CD1c-positive myeloid dendritic cell (primary cell): ENCODE measurements around the gene AUTS2.
A peak's percentile ranks its signal among the peaks of the same experiment; 100 is the strongest.

Experiments
- DNase-seq: peaks from one replicate; pipeline ENCODE4 v3.0.0-alpha.2; 2016; ENCODE audit errors: extremely low spot score

AUTS2 gene

DNA sequence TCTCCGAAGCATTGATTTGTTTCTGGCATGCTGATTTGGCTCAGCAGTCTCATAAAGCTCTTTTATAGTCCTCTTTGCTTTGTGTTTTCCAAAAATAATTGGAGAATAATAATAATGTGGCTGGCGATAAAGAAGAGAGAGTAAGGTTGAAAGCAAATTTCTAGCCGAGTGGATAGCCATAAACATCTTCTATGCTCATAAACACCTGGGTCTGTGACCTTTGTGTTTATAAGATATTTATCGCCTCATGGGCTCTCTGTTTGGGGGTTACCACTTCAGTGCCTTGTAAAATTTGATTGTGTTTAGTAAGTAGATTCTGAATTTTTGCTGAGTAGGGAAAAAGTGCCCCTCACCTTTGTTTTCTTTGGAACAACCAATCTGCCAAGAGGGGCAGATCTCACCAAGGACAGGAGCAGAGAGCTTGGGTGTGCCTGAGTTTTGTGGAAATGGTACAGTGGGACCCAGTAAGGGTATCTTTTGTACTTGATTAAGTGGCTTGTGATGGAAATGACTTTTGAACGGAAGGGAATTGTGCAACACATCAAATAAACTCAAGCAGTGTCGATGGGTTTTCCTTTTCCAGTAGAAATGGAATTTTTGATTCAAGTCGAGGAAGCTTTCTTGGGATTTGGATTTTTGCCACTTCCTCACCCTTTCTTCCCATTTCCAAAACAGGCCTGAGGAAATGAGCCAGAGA, 220.5 kb downstream of the AUTS2 start:
- no peak for DNase-seq

DNA sequence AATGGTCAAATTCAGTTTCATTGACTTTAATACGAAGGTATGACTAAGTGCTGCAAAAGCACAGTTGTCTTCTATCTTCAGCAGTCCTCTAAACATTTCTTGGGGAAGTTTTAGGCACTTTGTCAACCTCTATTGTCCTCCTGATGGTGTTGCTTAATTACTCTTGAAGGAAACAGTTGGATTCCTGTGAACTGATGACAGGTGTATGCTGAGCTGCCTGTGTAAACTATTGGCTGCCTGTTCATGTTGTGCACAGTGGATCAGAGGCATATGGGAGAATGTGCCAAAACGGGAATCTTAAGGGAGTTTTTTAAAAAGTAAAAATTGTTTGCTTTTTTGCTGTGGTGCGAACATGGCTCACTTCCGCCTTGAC, 221.0 kb downstream of the AUTS2 start:
- no peak for DNase-seq

DNA sequence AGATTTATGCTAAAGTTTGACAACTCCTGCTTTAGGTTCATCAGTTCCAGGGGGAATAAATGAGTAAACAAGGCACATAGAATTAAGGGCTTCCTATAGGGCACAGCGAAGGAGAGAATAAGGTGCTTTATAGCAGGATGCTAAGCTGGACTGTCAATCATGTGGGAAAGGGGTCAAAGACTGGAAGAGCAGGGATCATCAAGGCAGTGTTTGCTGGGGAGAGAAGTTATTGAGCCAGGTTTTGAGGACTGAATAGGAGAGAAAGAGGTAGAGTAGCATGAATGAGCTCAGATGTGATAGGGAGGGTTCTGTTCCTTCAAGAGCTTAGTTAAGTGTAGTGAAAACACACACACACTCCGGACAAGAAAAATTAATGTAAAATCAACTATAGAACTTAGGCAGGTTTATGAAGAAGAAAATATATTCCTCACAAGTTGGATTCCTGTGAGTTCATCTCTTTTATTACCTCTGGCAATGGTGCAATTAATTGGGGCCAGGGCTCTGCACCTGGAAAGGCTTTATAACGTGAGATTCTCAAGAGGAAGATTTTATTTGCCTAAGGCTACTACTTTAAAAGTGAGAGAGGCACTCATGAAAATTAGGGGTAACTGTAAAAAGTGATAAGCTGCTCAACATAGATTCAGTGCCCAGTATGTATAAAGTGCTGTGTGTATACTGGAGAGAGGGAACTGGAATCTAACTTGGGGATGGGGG, 222.4 kb downstream of the AUTS2 start:
- no peak for DNase-seq

DNA sequence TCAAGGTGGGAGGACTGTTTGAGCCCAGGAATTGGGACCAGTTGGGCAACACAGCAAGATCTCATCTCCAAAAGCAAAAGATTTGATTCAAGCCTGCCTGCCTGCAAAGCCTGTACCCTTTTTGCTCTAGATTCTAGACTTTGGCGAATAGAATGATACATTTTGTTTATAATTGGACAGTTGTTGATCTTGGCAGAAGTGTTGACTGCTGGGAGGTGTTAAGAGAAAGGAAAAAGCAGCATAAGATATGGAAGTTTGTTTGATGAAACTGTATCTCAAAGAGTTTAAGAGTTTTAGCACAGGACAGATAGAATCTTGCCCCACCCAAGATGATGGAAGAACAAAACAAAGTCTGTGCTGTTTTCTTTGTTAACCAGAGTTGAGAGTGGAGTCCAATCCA, 224.1 kb downstream of the AUTS2 start:
- DNase-seq, result no peak

DNA sequence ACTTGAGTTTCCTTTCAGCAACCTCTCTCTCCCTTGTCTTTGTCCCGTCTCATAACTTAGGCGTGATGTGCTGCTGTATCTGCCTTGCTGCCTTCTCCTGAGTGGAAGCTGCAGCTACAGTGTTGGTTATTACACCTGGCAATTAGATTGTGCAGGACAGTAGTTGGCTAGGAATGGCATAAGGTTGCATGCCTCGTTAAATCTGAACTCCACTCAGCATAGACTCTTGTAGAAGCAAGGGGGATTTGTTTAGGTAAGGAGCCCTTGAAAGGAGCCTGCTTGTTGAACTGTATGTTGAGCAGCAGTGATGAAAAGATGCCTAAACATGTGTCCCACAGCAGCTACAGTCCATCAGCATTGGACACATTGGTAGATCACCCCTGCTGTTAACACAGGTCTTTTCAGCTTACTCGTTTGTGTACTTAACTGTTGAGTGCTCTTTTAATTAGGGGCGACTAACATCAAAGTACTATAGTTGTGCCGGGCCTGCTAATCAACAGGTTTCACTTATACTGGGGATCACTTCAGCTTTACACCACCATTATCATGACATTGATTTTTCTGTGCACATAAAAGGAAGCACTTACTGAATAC, 225.0 kb downstream of the AUTS2 start:
- no peak for DNase-seq

DNA sequence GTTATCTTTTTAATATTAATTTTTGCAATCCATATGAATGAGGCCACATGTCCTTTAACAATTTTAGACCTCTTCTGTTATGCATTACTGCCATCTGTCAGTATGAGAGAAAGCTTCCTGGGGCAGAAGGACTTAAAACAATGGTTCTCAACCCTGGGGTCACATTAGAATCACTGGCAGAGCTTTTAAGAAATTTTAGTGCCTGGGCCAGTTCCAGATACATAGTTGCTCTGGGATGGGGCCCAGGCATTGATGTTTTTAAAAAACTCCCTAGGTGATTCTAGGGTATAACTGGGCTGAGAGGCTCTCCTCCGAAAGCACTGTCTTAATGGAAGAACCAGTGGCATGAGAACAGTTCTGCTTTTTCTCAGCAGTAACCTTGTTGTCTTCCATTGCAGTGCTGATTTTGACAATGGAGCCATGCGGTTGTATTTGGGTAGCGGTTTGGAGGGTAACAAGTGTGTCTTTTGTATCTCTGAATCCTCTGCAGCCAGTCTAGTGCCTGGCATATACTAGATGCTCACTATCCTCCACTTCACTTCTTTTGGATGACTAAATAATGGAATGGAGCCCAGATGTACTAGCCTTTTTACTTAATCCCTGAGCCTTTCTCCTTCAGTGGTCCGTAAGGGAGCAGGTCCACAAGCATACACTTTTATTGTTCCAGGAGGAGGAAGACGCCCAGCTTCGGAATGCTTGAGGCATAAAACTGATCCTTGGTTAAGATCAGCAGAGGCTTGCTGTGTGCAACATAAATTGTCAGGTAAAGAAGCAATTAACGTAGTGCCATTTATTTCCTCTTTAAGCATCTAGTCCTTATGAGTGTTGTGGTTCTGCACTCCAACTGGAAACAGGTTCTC, 227.1 kb downstream of the AUTS2 start:
- DNase-seq, result peak; percentile 4

DNA sequence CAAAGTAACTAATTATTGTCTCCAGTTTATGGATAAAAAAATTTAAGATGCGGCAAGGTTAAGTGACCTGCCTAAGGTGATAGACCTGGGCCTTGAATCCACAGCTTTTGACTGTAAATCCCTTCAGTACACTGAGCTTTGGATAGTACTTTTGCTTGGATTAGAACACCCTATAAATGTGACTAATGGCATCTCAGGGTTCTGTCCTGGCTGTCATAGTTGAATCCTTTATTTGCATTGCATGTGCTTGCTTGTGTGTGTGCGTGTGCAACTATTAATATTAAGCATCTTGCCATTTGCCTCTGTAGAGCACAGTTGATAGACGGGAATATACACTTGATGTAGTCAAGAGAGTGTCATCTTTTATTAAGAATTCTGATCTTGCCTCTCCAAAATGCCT, 228.0 kb downstream of the AUTS2 start:
- no peak for DNase-seq

DNA sequence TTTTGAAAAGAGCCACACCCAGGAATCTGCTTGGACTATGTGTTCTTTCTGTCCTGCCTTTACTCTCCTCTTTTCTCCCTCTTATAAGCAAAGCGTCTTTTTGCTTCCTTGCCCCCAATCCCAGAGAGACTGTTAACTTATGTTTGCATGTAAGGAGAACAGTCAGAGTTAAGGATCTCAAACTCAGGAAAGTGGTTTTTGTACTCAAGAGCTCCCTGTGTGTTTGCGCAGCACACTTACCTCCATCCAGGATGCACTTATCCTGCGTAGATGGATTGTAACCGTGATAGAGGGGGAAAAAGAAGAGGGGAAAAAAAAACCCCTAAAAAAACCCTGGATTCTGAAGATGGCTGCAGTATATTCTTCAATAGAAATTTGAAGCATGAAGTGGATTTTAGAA, 228.9 kb downstream of the AUTS2 start:
- no peak for DNase-seq

DNA sequence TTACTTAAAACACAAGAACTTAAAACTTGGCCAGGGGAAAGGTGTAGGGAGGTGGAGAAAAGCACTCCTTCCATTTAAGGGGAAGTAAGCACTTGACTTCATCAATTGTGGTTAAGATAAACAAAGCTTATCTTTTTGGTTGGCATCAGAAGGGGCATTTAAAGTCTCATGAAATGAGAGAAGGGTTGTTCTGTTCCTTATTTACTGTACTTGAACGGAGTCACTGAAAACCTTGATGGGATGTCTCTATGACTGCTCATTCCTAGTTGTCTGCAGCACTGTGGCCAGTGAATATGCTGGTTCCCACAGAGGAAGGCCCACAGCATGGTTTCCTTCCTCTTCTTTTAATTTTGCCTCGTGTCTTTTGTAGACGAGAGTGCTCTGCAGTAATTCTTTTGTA, 229.3 kb downstream of the AUTS2 start:
- DNase-seq, result peak; percentile 3

DNA sequence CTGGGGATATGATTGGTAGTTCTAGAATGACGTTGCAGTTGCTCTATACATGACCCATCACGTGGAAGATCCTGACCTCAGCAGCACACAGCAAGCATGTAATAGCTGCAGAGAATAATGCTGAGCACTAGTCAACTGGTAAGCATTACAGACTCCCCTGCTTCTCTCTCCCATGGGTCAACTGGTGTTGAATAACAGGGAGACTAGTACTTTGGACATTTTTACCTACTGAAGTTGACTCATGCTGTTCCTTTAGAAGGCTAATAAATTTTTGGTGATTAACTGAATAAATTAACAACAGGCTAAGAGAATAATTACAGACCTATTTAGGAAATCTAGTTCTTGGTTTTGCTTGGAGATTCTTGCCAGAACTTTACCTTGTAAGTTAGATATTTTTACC, 234.1 kb downstream of the AUTS2 start:
- DNase-seq, result no peak

DNA sequence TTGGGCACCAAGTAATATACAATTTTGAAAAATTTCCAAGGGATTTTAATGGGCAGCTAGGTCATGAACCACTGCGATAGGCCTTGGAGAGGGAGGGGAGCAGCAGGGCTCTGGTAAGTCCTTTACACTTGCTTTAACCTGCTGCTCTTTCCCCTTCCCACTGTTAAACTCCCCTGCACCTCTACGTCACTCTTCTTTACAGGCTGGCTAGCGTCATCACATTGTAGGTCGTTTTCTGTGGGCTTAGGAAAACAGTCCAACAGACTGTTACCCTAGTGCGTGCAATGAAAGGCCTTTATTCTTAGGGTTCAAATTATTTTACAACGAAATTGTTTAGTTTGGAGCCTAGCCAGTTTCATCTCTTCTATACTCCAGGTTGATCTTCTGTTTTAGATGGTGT, 235.7 kb downstream of the AUTS2 start:
- DNase-seq, result no peak

DNA sequence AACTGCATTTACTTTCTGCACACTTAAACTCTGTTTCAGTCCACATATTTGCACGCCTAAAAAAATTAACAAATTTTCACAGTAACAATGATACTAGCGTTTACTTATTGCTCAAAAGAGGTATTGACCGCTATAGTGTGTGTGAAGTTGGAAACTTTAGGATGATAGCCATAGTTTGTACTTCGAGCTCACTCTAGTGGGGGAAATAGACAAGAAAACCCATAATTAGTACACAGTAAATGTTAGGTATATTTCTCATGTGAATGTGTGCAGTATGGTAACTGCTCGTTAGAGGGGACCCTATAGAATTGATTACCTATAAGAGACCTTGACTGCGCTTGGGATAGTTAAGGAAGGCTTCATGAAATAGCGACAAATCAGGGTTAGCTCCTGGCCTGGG, 238.4 kb downstream of the AUTS2 start:
- DNase-seq, result no peak

DNA sequence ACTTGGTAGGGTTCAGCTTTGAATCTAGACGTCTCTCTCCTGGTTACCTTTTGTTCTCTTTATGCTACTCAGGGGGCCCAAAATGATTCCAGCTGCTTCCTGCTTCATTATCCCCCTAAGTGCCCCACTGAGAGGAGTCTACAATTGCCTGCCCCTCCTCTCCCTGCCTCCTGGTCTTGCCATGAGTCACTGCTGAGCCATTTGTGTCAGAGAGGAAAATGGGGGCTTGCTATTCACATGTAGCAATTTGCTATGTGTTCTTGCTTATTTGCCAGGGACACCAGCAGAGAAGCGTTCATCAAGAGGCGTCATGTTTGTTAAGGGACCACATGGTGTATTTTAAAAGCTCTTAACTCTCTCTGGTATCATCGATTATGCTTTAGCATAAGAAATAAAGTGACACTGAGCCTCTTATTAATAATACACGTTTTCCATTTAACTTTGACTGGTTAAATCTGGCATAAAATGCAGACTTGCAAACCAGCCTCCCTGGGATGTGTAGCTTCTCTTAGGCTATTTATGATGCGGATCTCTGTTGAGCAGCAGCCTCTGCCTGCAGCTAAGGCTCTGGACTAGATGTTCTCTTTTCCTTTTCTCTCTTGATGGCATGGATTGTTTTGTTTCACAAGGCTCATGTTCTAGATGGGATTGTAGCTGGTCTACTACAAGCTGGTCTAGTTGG, 239.3 kb downstream of the AUTS2 start:
- DNase-seq, result no peak

DNA sequence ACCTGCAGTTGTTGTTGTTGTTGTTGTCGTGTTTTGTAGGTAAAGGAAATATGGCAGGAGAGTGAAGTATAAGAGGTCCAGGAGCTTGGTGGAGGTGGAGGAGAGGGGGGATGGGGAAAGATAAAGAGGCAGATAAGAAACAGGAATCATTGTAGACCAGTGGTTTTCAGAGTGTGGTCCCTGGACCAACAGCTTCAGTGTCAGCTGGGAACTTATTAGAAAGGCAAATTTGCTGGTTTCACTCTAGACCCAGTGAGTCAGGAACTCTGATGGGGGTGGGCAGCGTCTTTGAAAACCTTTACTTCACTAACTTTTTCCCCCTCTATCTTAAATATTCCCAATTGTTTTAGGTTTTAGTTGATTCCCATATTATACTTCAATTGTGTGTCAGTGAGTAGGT, 241.5 kb downstream of the AUTS2 start:
- no peak for DNase-seq

DNA sequence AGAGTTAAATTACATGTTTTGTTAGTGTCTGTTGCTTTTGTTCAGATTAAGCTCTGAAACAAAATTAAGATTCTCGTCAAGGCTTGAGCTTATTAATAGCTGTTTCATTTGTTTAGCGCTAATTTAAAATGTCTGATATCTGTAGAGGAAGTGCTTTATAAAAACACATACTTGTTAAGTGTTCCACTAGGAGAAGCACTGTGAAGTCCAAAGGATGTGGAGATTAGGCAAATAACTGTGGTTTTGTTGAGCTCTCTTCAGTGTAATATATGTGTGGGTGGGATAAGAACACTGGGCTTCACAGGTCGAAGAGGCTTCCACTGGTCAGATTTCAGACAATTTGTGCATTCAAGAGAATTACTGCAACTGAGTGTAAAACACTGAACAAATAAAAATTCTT, 242.0 kb downstream of the AUTS2 start:
- DNase-seq, result no peak

DNA sequence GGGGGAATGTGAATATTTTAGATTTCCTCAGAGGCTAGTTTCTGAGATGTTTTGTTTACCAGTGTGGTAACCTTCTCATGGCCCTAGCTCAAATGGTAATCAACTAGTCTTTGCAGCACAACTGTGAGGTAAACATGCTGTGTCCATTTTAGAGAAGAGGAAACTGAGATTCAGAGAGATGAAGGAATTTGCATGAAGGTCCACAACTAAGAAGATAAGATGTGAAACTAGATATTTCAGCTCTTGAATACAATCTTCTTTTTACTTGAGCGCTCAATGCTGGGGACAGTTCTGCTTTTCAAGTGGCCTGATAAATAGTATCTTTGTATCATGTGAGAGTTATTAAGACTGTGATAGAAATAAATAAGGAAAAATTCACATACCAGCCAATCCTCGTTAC, 245.4 kb downstream of the AUTS2 start:
- DNase-seq, result no peak

DNA sequence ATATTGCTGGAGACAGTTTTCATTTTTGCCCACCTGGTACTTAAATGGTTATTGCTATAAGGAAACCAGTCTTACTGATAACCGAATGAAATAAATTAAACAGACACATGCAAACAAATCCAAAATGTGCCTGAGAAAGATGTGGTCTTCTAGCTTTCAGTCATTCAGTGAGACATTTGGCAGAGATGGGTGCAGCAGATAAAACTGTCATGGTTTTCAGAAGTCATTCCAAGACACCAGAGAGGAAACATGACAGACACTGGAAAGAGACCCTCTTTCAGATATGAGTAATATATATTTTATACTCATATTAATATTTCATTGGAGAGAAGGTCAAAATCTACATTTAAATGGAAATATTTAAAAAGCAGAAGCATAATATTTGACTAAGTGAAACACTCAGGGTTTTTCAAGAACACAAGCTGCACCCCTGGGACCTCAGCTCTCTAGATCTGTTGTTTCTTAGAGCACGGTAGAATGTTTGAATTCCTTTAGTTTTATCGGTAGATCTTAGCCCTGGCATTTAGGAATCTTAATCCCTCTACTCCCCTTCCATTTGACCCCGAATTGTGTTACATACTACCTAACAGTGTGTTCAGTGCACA, 246.1 kb downstream of the AUTS2 start:
- no peak for DNase-seq

DNA sequence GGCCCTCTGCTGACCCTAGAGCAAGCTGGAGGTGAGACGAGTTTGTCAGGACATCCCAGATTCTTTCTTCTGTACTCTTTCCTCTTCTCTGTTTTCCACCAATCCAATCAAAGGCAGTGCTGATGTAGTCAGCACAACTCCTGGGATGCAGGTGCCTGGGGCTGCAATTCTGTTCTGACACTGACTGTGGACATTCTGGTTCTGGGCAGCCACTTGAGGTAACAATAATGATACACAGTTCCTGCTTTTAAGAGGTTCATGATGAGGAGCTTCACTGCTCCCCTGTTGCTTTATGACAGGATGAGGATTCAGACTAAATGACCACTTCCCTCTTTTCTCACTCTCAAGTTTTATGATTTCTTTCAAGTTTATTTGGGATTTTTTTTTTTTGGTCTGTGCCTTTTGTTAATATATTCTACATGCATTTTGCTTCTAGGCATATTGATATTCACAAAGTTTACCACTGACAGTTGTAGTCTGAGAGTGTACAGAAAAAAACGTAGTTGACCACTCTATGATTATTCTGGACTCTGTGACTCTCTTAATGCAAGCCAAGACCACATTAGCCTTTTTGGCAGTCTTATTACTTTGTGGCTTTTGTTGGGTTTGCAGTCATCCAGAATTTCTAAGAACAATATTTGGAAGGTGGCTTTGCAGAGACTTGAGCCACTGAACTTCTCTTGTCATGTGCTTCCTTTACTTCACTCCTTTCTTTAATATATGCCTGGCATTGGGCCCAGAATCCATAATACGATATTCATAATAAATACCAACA, 247.6 kb downstream of the AUTS2 start:
- DNase-seq, result no peak

DNA sequence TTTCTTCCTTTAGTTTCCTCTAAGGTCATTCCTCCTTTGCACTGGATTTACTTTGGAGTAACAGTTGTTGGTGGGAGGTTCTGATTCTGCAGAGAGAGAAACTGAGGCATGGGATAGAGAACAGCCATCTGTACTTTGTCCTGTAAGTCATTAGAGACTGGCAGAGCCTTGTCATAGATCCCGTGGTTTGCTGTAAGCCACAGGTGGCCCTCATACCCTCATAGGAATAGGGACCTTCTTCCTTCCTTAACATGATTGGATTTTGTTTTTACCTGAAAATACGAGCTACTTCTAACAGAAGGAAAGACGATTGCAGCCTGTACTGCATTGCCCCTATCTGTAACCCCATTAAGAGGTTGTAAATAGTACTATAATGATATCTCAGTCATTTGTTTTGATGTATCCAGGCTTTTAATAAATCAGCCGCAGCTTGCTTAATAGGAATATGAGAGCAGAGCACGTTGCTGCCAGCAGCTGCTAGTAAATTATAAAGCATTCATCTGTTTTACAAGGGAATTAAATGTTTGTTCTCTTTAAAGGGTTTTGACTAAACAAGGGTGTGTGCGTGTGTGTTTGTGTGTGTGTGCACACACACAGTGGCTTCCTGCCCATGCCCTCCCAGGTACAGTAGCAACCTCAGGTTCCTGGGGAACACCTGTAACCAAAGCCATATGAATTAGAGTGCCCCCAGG, 249.8 kb downstream of the AUTS2 start:
- DNase-seq, result no peak

DNA sequence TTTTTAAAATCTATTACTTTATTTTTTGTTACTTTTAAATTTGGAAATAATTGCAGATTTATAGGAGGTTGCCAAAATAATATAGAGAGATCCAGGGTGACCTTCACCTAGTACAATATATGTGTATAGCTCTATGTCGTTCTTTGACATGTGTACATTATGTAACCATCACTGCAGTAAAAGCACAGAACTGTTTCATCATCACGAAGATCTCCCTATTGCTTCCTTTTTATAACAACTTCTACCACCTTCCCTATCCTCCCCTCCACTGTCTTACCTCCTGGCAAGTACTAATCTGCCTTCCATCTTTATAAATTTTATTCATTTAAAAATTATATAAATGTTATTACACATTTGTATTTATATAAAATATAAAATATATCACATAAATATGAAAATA, 251.0 kb downstream of the AUTS2 start:
- DNase-seq, result no peak
